ENCODE results near the gene MYOF. TPM values are rescaled to one million over a fixed set of nuclear protein-coding genes. Genes with fewer than 3 reads are reported as not detected.

MYOF gene
- polyA plus RNA-seq, 1 donor (not counting 4 experiments of a cell fraction or from before 2014, with no cell fraction given), result 232 TPM

DNA sequence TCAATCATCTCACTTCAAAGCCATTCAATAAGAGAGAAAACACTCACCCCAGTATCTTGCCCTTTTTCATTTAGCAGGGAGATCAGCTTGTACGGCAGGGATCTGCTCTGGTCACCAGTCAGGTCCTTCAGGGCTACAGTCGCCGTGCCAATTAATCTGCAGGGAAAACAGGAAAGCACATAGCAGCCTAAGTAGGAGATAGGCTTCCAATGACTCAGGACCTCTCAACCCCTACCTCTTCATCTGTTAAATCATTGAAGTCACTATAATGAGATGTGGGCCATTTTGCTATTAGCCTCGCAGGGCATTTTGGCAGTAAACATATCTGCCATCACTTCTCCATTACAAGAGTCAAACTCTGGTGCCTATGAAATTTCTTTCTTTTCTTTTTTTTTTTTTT, 50.8 kb downstream of the MYOF start:
- Histone ChIP-seq H3K4me2 (ENCODE audit: control insufficient read depth, extremely low read depth, insufficient read depth, low read depth, low read length) (no peak overlapping the region), H3K4me3 (ENCODE audit: control insufficient read depth in 2 of 3, extremely low read depth in 1 of 3, insufficient read depth in 2 of 3, low read depth in 1 of 3, low read length in 3 of 3) (no peak overlapping the region), H3K9me1 (ENCODE audit: control insufficient read depth, extremely low read depth, insufficient read depth, low read length) (no peaks in the 10 kb centered on the region), H2AFZ (ENCODE audit: control insufficient read depth, low read length) (no peak overlapping the region), H3K9me3 (ENCODE audit: control insufficient read depth, low read depth, low read length) (no peaks in the 10 kb centered on the region), H4K20me1 (ENCODE audit: control insufficient read depth, extremely low read depth, insufficient read depth, low read length) (no peaks in the 10 kb centered on the region), H3K27ac (ENCODE audit: control insufficient read depth, insufficient read depth, low read length) (no peak overlapping the region), H3K36me3 (ENCODE audit: control insufficient read depth in 2 of 2, extremely low read depth in 1 of 2, insufficient read depth in 2 of 2, low read length in 2 of 2) (peaks cover 13% of the 10 kb centered on the region in 2 experiments), H3K9ac (ENCODE audit: control insufficient read depth, extremely low read depth, insufficient read depth, low read length) (no peak overlapping the region), H3K79me2 (ENCODE audit: control insufficient read depth, insufficient read depth, low read length) (peaks cover 73% of the 10 kb centered on the region), H3K27me3 (ENCODE audit: control insufficient read depth, extremely low read depth, insufficient read depth, low read length) (no peaks in the 10 kb centered on the region), H3K4me1 (ENCODE audit: control insufficient read depth, extremely low read depth, insufficient read depth, low read length) (peaks cover 26% of the 10 kb centered on the region)
- DNase-seq (ENCODE audit: low read depth, low spot score), result no peak
- dilution Hi-C loops (cut with MboI; ENCODE audit: extremely low pct_ligation_motif_present, low sequenced_read_pairs), result no loop called here
- FAIRE-seq, result no peak
- TF ChIP-seq, protein P1, sequence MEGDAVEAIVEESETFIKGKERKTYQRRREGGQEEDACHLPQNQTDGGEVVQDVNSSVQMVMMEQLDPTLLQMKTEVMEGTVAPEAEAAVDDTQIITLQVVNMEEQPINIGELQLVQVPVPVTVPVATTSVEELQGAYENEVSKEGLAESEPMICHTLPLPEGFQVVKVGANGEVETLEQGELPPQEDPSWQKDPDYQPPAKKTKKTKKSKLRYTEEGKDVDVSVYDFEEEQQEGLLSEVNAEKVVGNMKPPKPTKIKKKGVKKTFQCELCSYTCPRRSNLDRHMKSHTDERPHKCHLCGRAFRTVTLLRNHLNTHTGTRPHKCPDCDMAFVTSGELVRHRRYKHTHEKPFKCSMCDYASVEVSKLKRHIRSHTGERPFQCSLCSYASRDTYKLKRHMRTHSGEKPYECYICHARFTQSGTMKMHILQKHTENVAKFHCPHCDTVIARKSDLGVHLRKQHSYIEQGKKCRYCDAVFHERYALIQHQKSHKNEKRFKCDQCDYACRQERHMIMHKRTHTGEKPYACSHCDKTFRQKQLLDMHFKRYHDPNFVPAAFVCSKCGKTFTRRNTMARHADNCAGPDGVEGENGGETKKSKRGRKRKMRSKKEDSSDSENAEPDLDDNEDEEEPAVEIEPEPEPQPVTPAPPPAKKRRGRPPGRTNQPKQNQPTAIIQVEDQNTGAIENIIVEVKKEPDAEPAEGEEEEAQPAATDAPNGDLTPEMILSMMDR (optimal IDR thresholded peaks at IDR 0.05 in 1 of 3, IDR thresholded peaks at IDR 0.05 in 1 of 3, conservative IDR thresholded peaks at IDR 0.05 in 1 of 3; ENCODE audit: extremely low read depth in 1 of 3, insufficient read depth in 2 of 3, low read length in 3 of 3), result no peak
- TF ChIP-seq EZH2 (IDR thresholded peaks at IDR 0.05; ENCODE audit: low read length), result no peak

DNA sequence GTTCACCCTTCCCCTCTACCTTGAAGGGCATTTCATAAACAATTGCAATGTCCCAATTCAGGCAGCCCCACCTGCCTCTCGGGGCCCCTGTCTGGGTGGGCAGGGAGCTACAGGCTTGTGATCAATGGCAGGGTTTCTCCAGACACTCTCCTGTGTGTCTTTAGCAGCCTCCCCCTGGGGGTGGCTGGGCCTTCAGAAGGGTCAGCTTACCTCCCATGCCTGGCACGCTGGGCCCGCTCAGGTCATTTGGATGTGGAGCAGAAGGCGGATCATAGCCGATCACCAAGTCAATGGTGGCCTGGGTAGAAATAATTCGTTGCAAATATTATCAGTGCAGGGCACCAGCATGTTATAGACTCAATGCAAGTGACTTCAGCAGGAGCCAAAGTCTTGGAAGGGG, 56.3 kb downstream of the MYOF start:
- no peak overlapping the region for H3K9ac ChIP-seq (ENCODE audit: control insufficient read depth, extremely low read depth, insufficient read depth, low read length)
- peaks cover 30 to 31% of the 10 kb centered on the region in 2 experiments for H3K36me3 ChIP-seq (ENCODE audit: control insufficient read depth in 2 of 2, extremely low read depth in 1 of 2, insufficient read depth in 2 of 2, low read length in 2 of 2)
- dilution Hi-C loops (cut with MboI; ENCODE audit: extremely low pct_ligation_motif_present, low sequenced_read_pairs), result no loop called here
- FAIRE-seq (no peak), DNase-seq (ENCODE audit: low read depth, low spot score) (no peak)
- H2AFZ ChIP-seq (ENCODE audit: control insufficient read depth, low read length), result no peak overlapping the region
- no peak overlapping the region for H3K4me3 ChIP-seq (ENCODE audit: control insufficient read depth in 2 of 3, extremely low read depth in 1 of 3, insufficient read depth in 2 of 3, low read depth in 1 of 3, low read length in 3 of 3)
- no peak overlapping the region for H3K4me2 ChIP-seq (ENCODE audit: control insufficient read depth, extremely low read depth, insufficient read depth, low read depth, low read length)
- TF ChIP-seq, protein P1 (optimal IDR thresholded peaks at IDR 0.05 in 1 of 3, IDR thresholded peaks at IDR 0.05 in 1 of 3, conservative IDR thresholded peaks at IDR 0.05 in 1 of 3; ENCODE audit: extremely low read depth in 1 of 3, insufficient read depth in 2 of 3, low read length in 3 of 3), result no peak
- no peak for TF ChIP-seq EZH2 (IDR thresholded peaks at IDR 0.05; ENCODE audit: low read length)
- H3K4me1 ChIP-seq (ENCODE audit: control insufficient read depth, extremely low read depth, insufficient read depth, low read length), result peaks cover 19% of the 10 kb centered on the region
- H3K27me3 ChIP-seq (ENCODE audit: control insufficient read depth, extremely low read depth, insufficient read depth, low read length), result no peaks in the 10 kb centered on the region
- H3K9me3 ChIP-seq (ENCODE audit: control insufficient read depth, low read depth, low read length), result no peaks in the 10 kb centered on the region
- peaks cover 46% of the 10 kb centered on the region for H3K79me2 ChIP-seq (ENCODE audit: control insufficient read depth, insufficient read depth, low read length)
- H4K20me1 ChIP-seq (ENCODE audit: control insufficient read depth, extremely low read depth, insufficient read depth, low read length), result no peaks in the 10 kb centered on the region
- H3K27ac ChIP-seq (ENCODE audit: control insufficient read depth, insufficient read depth, low read length), result peak overlapping the region; percentile 66
- H3K9me1 ChIP-seq (ENCODE audit: control insufficient read depth, extremely low read depth, insufficient read depth, low read length), result no peaks in the 10 kb centered on the region
